MCF 10A (cell line): Measurements from ENCODE around the gene GSG1L. TPM values are rescaled to one million over a fixed set of nuclear protein-coding genes. Genes with fewer than 3 reads are reported as not detected.

Experiments
- BruUV-seq: library from RNA; stranded (reverse); fragments of 400-500 nt; replicated peaks from 2 replicates; lab custom pipeline; 2021; lab: Mats Ljungman, UMichigan
- CTCF ChIA-PET: fragments of 300-600 bp; sonication (Branson Sonifier 250); formaldehyde crosslinking; extraction: SDS; loops from one replicate; lab custom pipeline; 2021; ENCODE audit warnings: antibody characterized with exemption, inconsistent platforms; lab: Yijun Ruan, JAX
- POLR2A ChIA-PET: fragments of 300-600, 350-650 bp; sonication (Branson Sonifier 250); formaldehyde crosslinking; extraction: SDS; loops from one replicate; lab custom pipeline; 2020; ENCODE audit warnings: antibody characterized with exemption, inconsistent platforms; lab: Yijun Ruan, JAX
- DNase-seq: peaks from one replicate; pipeline ENCODE4 v3.0.0-alpha.2; 2018; ENCODE audit not compliant: unreplicated experiment
- H3K27ac Mint-ChIP-seq: one replicate; pipeline ENCODE4 v1.8.0; 2022; ENCODE audit warnings: mild to moderate bottlenecking, low read depth, mixed read lengths; ENCODE audit not compliant: unreplicated experiment
- H3K27me3 Mint-ChIP-seq: one replicate; pipeline ENCODE4 v1.8.0; 2022; ENCODE audit warnings: mixed read lengths; ENCODE audit not compliant: insufficient read depth, unreplicated experiment
- H3K36me3 Mint-ChIP-seq: one replicate; pipeline ENCODE4 v1.8.0; 2022; ENCODE audit warnings: mild to moderate bottlenecking, moderate library complexity, mixed read lengths; ENCODE audit not compliant: insufficient read depth, unreplicated experiment
- H3K4me1 Mint-ChIP-seq: one replicate; pipeline ENCODE4 v1.8.0; 2022; ENCODE audit warnings: mixed read lengths; ENCODE audit not compliant: insufficient read depth, unreplicated experiment
- H3K4me3 Mint-ChIP-seq: one replicate; pipeline ENCODE4 v1.8.0; 2022; ENCODE audit warnings: mild to moderate bottlenecking, moderate library complexity, mixed read lengths; ENCODE audit not compliant: unreplicated experiment
- H3K9me3 Mint-ChIP-seq: one replicate; pipeline ENCODE4 v1.8.0; 2022; ENCODE audit warnings: mixed read lengths; ENCODE audit not compliant: unreplicated experiment
- CTCF ChIP-seq: fragments of 200-600 bp; IDR thresholded peaks from one replicate; pipeline ENCODE4 v1.8.0; 2022; ENCODE audit warnings: antibody characterized with exemption, mild to moderate bottlenecking; ENCODE audit not compliant: unreplicated experiment
- intact Hi-C: fragments of 100-400 bp; cut with micrococcal nuclease; formaldehyde crosslinking; loops from 2 replicates; pipeline ENCODE4 v1.14.1; 2022
- total RNA-seq: library from RNA; stranded (reverse); gene quantifications from 2 replicates; pipeline ENCODE4 v1.2.3, GENCODE V29; 2022

The GSG1L gene
- total RNA-seq, 1 experiment from 2014 or later = not detected

GRCh38 chr16:27775254-27775653 is 288.3 kb downstream of the GSG1L start:
- Mint-ChIP-seq H3K4me3 (no peak overlapping the region), H3K27ac (no peak overlapping the region), H3K27me3 (no peaks in the 10 kb centered on the region), H3K9me3 (no peaks in the 10 kb centered on the region), H3K4me1 (no peaks in the 10 kb centered on the region), H3K36me3 (peaks cover 6% of the 10 kb centered on the region)
- POLR2A ChIA-PET = no interaction called here
- DNase-seq = no peak
- CTCF ChIA-PET = interaction anchor here (0.6 kb wide), 1 partner anchor 1870 kb away, joined by 3 read pairs; no protein-coding TSS in a partner anchor
- intact Hi-C loops = no loop called here
- no TSS peak for BruUV-seq
- TF ChIP-seq CTCF = no peak

- no peaks in the 10 kb centered on the region for H3K4me1 Mint-ChIP-seq
- no peak for DNase-seq
- ChIA-PET POLR2A (no interaction called here), CTCF (no interaction called here)
- no peak for TF ChIP-seq CTCF
- no peaks in the 10 kb centered on the region for H3K27me3 Mint-ChIP-seq
- no peak overlapping the region for H3K4me3 Mint-ChIP-seq
- H3K36me3 Mint-ChIP-seq = peaks cover 11% of the 10 kb centered on the region
- H3K9me3 Mint-ChIP-seq = no peaks in the 10 kb centered on the region
- intact Hi-C loops = no loop called here
- no peak overlapping the region for H3K27ac Mint-ChIP-seq
- no TSS peak for BruUV-seq
Observed at GRCh38 chr16:27774779-27775178, 288.7 kb downstream of the GSG1L start.

- DNase-seq = no peak
- BruUV-seq = no TSS peak
- Mint-ChIP-seq H3K36me3 (peaks cover 16% of the 10 kb centered on the region), H3K9me3 (no peaks in the 10 kb centered on the region), H3K27ac (no peak overlapping the region), H3K4me3 (no peak overlapping the region), H3K27me3 (no peaks in the 10 kb centered on the region), H3K4me1 (no peaks in the 10 kb centered on the region)
- intact Hi-C loops = no loop called here
- no peak for TF ChIP-seq CTCF
- POLR2A ChIA-PET = interaction anchor here (0.6 kb wide), 1 partner anchor 176 kb away, joined by 3 read pairs; no protein-coding TSS in a partner anchor
- CTCF ChIA-PET = no interaction called here
Observed at GRCh38 chr16:27773344-27773743, 290.2 kb downstream of the GSG1L start.

- H3K27me3 Mint-ChIP-seq = no peaks in the 10 kb centered on the region
- no TSS peak for BruUV-seq
- DNase-seq = no peak
- no peak overlapping the region for H3K27ac Mint-ChIP-seq
- POLR2A ChIA-PET = no interaction called here
- no peaks in the 10 kb centered on the region for H3K4me1 Mint-ChIP-seq
- H3K36me3 Mint-ChIP-seq = peaks cover 24% of the 10 kb centered on the region
- no peak for TF ChIP-seq CTCF
- CTCF ChIA-PET = interaction anchor here (0.6 to 1.2 kb wide), 2 partner anchors 39 to 262 kb away, joined by 3 read pairs; no protein-coding TSS in a partner anchor
- intact Hi-C loops = no loop called here
- no peak overlapping the region for H3K4me3 Mint-ChIP-seq
- H3K9me3 Mint-ChIP-seq = no peaks in the 10 kb centered on the region
Observed at GRCh38 chr16:27772093-27772825, 291.3 kb downstream of the GSG1L start.
